Endodermal cell (in vitro differentiated cells): ENCODE results near the gene IFNA14. TPM values are rescaled to one million over a fixed set of nuclear protein-coding genes. Genes with fewer than 3 reads are reported as not detected.
"Not testable (repeated sequence)": the region's sequence is repeated elsewhere in the genome, so short reads cannot be mapped to it uniquely, and the experiment has no call there.

Experiments
- DNase-seq: peaks from one replicate; pipeline ENCODE4 v3.0.0-alpha.2; 2017
- H3K27ac ChIP-seq: 2 replicates; pipeline ENCODE4 v1.5.1; 2013; ENCODE audit warnings: mild to moderate bottlenecking, low read depth, low read length, moderate library complexity
- H3K27me3 ChIP-seq: 2 replicates; pipeline ENCODE4 v1.6.1; 2013; ENCODE audit warnings: mild to moderate bottlenecking, low read length, moderate library complexity; ENCODE audit not compliant: insufficient read depth, control insufficient read depth, poor library complexity, severe bottlenecking
- H3K36me3 ChIP-seq: 2 replicates; pipeline ENCODE4 v1.7.0; 2013; ENCODE audit warnings: mild to moderate bottlenecking, low read length, moderate library complexity; ENCODE audit not compliant: control insufficient read depth, insufficient read depth
- H3K4me1 ChIP-seq: one replicate; pipeline ENCODE4 v1.7.0; 2013; ENCODE audit warnings: low read length; ENCODE audit not compliant: control insufficient read depth, insufficient read depth
- H3K4me3 ChIP-seq: 2 replicates; pipeline ENCODE4 v1.5.1; 2013; ENCODE audit warnings: mild to moderate bottlenecking, low read length, moderate library complexity
- H3K9ac ChIP-seq: 2 replicates; pipeline ENCODE4 v1.6.1; 2013; ENCODE audit warnings: mild to moderate bottlenecking, low read length, moderate library complexity; ENCODE audit not compliant: poor library complexity, severe bottlenecking; ENCODE audit errors: extremely low read depth
- H3K9me3 ChIP-seq: 2 replicates; pipeline ENCODE4 v1.6.1; 2013; ENCODE audit warnings: mild to moderate bottlenecking, low read length, moderate library complexity; ENCODE audit not compliant: control insufficient read depth
- H3K27ac Mint-ChIP-seq: 2 replicates; pipeline ENCODE4 v1.8.0; 2020; ENCODE audit warnings: mixed read lengths
- H3K27me3 Mint-ChIP-seq: 2 replicates; pipeline ENCODE4 v1.8.0; 2021; ENCODE audit warnings: mild to moderate bottlenecking, mixed read lengths; ENCODE audit not compliant: insufficient read depth
- H3K36me3 Mint-ChIP-seq: 2 replicates; pipeline ENCODE4 v1.8.0; 2020; ENCODE audit warnings: low read depth, mixed read lengths
- H3K4me1 Mint-ChIP-seq: 2 replicates; pipeline ENCODE4 v1.8.0; 2020; ENCODE audit warnings: mixed read lengths
- H3K4me3 Mint-ChIP-seq: 2 replicates; pipeline ENCODE4 v1.8.0; 2020; ENCODE audit warnings: mild to moderate bottlenecking, moderate library complexity, mixed read lengths
- H3K9me3 Mint-ChIP-seq: 2 replicates; pipeline ENCODE4 v1.8.0; 2020; ENCODE audit warnings: mild to moderate bottlenecking, mixed read lengths
- WGBS, 2 experiments: methylation state at CpG; one replicate each; pipeline versions ENCODE4 v1.1.5 to v1.1.7; 2013; ENCODE audit warnings: missing lambda C conversion rate in 2 of 2, mixed read lengths in 1 of 2; ENCODE audit not compliant: insufficient coverage in 1 of 2, insufficient read length in 1 of 2; 5-methylcytosine and 5-hydroxymethylcytosine counted together
- total RNA-seq, 2 donors: library from RNA; stranded (reverse); fragmentation: NEBNext Ultra II Directional in 1 of 2; extraction: Animal tissue kit (Norgen Biotek cat#: 25700) in 1 of 2; gene quantifications; 2 replicates in 1 of 2; 3 replicates in 1 of 2; pipeline ENCODE4 v1.2.1, GENCODE V29; 2021
- TF ChIP-seq, protein P1 (sequence below): fragments of 200-600 bp; sonication (generic); conservative IDR thresholded peaks from 2 replicates; pipeline ENCODE4 v1.5.0; 2021; ENCODE audit warnings: antibody characterized with exemption, mild to moderate bottlenecking

The IFNA14 gene
- total RNA-seq, 2 donors from 2014 or later = not detected

DNA sequence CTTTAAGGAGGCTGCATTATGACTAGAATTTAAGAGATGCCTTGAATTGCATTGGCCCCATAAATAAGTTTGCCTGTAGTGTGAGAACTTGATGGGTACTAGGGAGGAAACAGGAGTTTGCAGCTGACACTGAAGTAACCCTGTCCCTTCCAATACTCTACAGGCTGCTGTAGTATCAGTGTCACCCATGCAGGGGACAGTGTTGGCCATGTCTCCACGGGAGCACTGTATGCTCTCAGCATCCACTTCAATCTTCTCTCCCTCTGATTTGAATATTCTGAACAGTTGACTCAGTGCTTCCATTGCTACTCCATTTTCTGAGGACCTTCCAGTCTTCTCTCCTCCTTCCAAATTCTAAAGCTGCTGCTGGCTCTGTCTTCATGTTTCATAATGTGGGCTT lies 11.4 kb upstream of the IFNA14 start:
- H3K9ac ChIP-seq = no peak overlapping the region
- Mint-ChIP-seq H3K9me3 (peaks cover 3% of the 10 kb centered on the region), H3K36me3 (no peaks in the 10 kb centered on the region), H3K27me3 (peaks cover 74% of the 10 kb centered on the region), H3K4me1 (no peaks in the 10 kb centered on the region), H3K27ac (no peak overlapping the region), H3K4me3 (no peak overlapping the region)
- no peak overlapping the region for H3K27ac ChIP-seq
- no peak overlapping the region for H3K4me3 ChIP-seq
- DNase-seq = no peak
- no peaks in the 10 kb centered on the region for H3K4me1 ChIP-seq
- 39 to 42% methylated on average over 1 of the region's 1 CpG for WGBS, 2 experiments
- no peaks in the 10 kb centered on the region for H3K9me3 ChIP-seq
- H3K27me3 ChIP-seq = peaks cover 75% of the 10 kb centered on the region
- TF ChIP-seq, protein P1, sequence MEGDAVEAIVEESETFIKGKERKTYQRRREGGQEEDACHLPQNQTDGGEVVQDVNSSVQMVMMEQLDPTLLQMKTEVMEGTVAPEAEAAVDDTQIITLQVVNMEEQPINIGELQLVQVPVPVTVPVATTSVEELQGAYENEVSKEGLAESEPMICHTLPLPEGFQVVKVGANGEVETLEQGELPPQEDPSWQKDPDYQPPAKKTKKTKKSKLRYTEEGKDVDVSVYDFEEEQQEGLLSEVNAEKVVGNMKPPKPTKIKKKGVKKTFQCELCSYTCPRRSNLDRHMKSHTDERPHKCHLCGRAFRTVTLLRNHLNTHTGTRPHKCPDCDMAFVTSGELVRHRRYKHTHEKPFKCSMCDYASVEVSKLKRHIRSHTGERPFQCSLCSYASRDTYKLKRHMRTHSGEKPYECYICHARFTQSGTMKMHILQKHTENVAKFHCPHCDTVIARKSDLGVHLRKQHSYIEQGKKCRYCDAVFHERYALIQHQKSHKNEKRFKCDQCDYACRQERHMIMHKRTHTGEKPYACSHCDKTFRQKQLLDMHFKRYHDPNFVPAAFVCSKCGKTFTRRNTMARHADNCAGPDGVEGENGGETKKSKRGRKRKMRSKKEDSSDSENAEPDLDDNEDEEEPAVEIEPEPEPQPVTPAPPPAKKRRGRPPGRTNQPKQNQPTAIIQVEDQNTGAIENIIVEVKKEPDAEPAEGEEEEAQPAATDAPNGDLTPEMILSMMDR = peak; percentile 38
- H3K36me3 ChIP-seq = no peaks in the 10 kb centered on the region

DNA sequence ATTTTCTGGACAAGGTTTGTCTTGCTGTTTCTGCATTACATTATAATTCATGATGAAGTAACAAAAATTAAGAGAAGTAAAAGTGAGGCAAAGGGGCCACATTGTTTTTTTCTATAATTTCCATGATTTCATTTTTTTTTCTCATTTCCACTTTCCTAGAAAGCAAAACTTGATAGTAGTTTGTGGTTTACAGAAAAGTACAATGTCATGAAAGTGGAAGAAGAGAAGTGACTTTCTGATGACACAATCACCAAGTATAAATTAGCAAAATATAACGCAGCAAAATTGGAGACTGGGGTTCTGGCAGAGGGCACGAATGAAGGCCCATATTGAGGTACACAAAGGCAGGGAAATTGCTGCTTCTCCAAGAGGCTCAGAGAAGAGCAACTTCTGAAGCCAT lies 5.0 kb upstream of the IFNA14 start:
- Histone ChIP-seq H3K4me1 (no peaks in the 10 kb centered on the region), H3K9ac (no peak overlapping the region), H3K27me3 (peaks cover 40% of the 10 kb centered on the region), H3K4me3 (no peak overlapping the region), H3K27ac (no peak overlapping the region), H3K9me3 (no peaks in the 10 kb centered on the region), H3K36me3 (no peaks in the 10 kb centered on the region)
- Mint-ChIP-seq H3K27ac (no peak overlapping the region), H3K27me3 (peaks cover 49% of the 10 kb centered on the region), H3K9me3 (peaks cover 4% of the 10 kb centered on the region), H3K36me3 (no peaks in the 10 kb centered on the region), H3K4me1 (no peaks in the 10 kb centered on the region), H3K4me3 (no peak overlapping the region)
- TF ChIP-seq, protein P1 = no peak
- no peak for DNase-seq
- WGBS, 2 experiments = 80% methylated on average over 2 of the region's 2 CpGs; no CpG with 5 or more reads in 1 of the 2 experiments

GRCh38 chr9:21236360-21236714 lies 3.5 kb downstream of the IFNA14 start:
- H3K4me1 ChIP-seq, H3K4me3 ChIP-seq, H3K4me3 Mint-ChIP-seq, H3K9me3 Mint-ChIP-seq, H3K36me3 Mint-ChIP-seq, H3K9ac ChIP-seq, H3K4me1 Mint-ChIP-seq, H3K36me3 ChIP-seq, H3K9me3 ChIP-seq, DNase-seq, H3K27ac ChIP-seq, H3K27ac Mint-ChIP-seq: not testable (repeated sequence)
- peaks cover 75% of the 10 kb centered on the region for H3K27me3 Mint-ChIP-seq
- H3K27me3 ChIP-seq = peaks cover 37% of the 10 kb centered on the region
- 74% methylated on average over 1 of the region's 1 CpG; no CpG with 5 or more reads in 1 of the 2 experiments for WGBS, 2 experiments
